Activated naive CD4-positive, alpha-beta T cell (primary cell): ENCODE data around the gene KRT13.

Experiments
- DNase-seq, 4 experiments: peaks; one replicate each; lab custom pipeline; 2025; lab: John Stamatoyannopoulos, UW

Gene KRT13

GRCh38 chr17:41537614-41537954, 32.2 kb upstream of the KRT13 start:
- DNase-seq, result no peak

GRCh38 chr17:41536741-41537613, 31.6 kb upstream of the KRT13 start:
- DNase-seq, result no peak

- no peak for DNase-seq
These were observed 30.5 kb upstream of the KRT13 start for GRCh38 chr17:41535764-41536481.

- no peak for DNase-seq
These were observed 29.6 kb upstream of the KRT13 start for GRCh38 chr17:41534899-41535546.

- DNase-seq, result no peak
These were observed 28.2 kb upstream of the KRT13 start for GRCh38 chr17:41533613-41534012.

GRCh38 chr17:41532947-41533570, 27.6 kb upstream of the KRT13 start:
- DNase-seq, result no peak

- DNase-seq, result no peak
These were observed 26.6 kb upstream of the KRT13 start for GRCh38 chr17:41531993-41532392.

- DNase-seq, result no peak
These were observed 24.9 kb upstream of the KRT13 start for GRCh38 chr17:41530062-41531048.

GRCh38 chr17:41529491-41529915, 24.1 kb upstream of the KRT13 start:
- DNase-seq, result no peak

- DNase-seq, result no peak
These were observed 23.5 kb upstream of the KRT13 start for GRCh38 chr17:41528959-41529353.

- no peak for DNase-seq
These were observed 21.9 kb upstream of the KRT13 start for GRCh38 chr17:41527063-41528023.

- no peak for DNase-seq
These were observed 18.8 kb upstream of the KRT13 start for GRCh38 chr17:41524261-41524660.

- DNase-seq, result no peak
These were observed 18.4 kb upstream of the KRT13 start for GRCh38 chr17:41523787-41524186.

GRCh38 chr17:41523225-41523593, 17.8 kb upstream of the KRT13 start:
- DNase-seq, result no peak

- no peak for DNase-seq
These were observed 17.2 kb upstream of the KRT13 start for GRCh38 chr17:41522301-41523224.

GRCh38 chr17:41521574-41522261, 16.3 kb upstream of the KRT13 start:
- DNase-seq, result no peak

- DNase-seq, result no peak
These were observed 15.6 kb upstream of the KRT13 start for GRCh38 chr17:41520821-41521521.
